SH-SY5Y (cell line): ENCODE measurements around the gene C1orf232.

Source experiments
- GATA2 ChIP-seq: IDR thresholded peaks from 2 replicates; pipeline ENCODE4 v1.6.1; 2011; ENCODE audit warnings: mild to moderate bottlenecking, low read depth, low read length
- GATA3 ChIP-seq: IDR thresholded peaks from 2 replicates; pipeline ENCODE4 v1.6.1; 2011; ENCODE audit warnings: low read depth, mild to moderate bottlenecking, low read length, moderate library complexity

DNA sequence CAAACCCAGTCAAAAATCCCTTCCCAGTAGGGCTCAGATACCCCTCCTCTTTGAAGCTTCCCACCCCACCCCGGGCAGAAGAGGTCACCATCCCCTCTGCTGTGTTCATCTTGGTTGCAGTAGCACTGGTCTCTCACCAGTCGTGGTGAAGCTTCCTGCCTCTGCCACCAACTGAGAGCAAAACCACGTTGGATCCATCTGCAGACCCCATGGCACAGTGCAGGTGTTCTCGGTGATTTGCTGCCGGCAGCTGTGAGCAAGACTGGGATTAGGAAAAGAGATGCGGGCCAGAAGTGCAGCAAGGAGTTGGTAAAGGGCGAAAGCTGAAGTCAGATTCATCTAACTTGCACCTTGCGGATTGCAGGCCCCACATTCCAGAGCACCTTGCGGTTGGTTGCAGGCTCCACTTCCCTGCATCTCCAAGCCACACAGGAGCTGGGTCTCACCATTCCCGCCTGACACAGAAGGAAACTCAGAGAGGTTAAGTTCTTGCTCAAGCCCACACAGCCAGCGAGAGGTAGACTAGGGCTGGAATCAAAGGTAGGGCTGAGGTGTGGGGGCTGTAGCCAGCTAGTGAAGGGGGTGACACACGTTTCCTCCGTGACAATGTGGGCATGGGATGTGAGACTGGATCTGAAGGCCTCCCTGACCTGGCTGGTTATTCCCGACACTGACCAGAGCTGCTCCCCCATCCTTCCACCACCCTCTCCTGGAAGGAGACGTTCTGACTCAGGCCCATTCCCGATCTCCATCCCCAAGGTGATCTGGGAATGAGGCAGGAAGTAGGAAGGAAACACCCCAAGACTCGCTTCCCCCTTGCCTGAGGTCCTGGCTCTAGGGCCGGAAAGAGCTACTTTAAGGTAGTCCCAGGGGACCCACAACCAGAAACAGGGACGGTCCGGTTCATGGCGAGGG lies 13.1 kb downstream of the C1orf232 start:
- TF ChIP-seq GATA3 (no peak), GATA2 (no peak)
